ENCODE results near the gene BDP1.
"Not testable (repeated sequence)": the region's sequence is repeated elsewhere in the genome, so short reads cannot be mapped to it uniquely, and the experiment has no call there.

BDP1 gene

DNA sequence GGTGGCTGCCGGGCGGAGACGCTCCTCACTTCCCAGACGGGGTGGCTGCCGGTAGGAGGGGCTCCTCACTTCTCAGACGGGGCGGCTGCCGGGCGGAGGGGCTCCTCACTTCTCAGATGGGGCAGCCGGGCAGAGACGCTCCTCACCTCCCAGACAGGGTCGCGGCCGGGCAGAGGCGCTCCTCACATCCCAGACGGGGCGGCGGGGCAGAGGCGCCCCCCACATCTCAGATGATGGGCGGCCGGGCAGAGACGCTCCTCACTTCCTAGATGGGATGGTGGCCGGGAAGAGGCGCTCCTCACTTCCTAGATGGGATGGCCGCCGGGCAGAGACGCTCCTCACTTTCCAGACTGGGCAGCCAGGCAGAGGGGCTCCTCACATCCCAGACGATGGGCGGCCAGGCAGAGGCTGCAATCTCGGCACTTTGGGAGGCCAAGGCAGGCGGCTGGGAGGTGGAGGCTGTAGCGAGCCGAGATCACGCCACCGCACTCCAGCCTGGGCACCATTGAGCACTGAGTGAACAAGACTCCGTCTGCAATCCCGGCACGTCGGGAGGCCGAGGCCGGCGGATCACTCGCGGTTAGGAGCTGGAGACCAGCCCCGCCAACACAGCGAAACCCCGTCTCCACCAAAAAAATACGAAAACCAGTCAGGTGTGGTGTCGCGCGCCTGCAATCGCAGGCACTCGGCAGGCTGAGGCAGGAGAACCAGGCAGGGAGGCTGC is 96.7 kb downstream of the BDP1 start:
- not testable (repeated sequence) for H3K27me3 ChIP-seq (ENCODE audit: control insufficient read depth in 1 of 2, insufficient read depth in 2 of 2, low read length in 2 of 2); H3K4me1 ChIP-seq (ENCODE audit: control insufficient read depth in 1 of 2, insufficient read depth in 2 of 2, low read length in 2 of 2); H3K9me3 ChIP-seq (ENCODE audit: control insufficient read depth in 1 of 2, low read length in 2 of 2); H3K9ac ChIP-seq (ENCODE audit: low read depth in 1 of 2, low read length in 2 of 2); H3K4me3 ChIP-seq (ENCODE audit: low read depth in 1 of 2, low read length in 2 of 2); H3K27ac ChIP-seq (ENCODE audit: low read depth, low read length)
- peaks cover 19 to 51% of the 10 kb centered on the region in 2 donors for H3K36me3 ChIP-seq (ENCODE audit: control insufficient read depth in 1 of 2, insufficient read depth in 2 of 2, low read length in 2 of 2)

DNA sequence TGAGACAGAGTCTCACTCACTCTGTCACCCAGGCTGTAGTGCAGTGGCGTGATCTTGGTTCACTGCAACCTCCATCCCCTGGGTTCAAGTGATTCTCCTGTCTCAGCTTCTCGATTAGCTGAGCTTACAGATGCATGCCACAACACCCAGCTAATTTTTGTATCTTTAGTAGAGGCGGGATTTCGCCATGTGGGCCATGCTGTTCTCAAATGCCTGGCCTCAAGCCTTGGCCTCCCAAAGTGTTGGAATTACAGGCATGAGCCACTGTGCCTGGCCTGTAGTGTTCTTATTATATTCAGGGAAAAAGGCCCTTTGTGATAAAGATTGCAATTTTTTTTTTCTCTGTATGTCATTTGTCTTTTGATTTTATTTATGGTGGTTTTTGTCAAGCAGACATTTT is 107.7 kb downstream of the BDP1 start:
- no peaks in the 10 kb centered on the region for H3K27me3 ChIP-seq (ENCODE audit: control insufficient read depth in 1 of 2, insufficient read depth in 2 of 2, low read length in 2 of 2)
- no peaks in the 10 kb centered on the region for H3K4me1 ChIP-seq (ENCODE audit: control insufficient read depth in 1 of 2, insufficient read depth in 2 of 2, low read length in 2 of 2)
- H3K4me3 ChIP-seq (ENCODE audit: low read depth in 1 of 2, low read length in 2 of 2), result no peak overlapping the region
- H3K9ac ChIP-seq (ENCODE audit: low read depth in 1 of 2, low read length in 2 of 2), result no peak overlapping the region
- no peaks in the 10 kb centered on the region for H3K9me3 ChIP-seq (ENCODE audit: control insufficient read depth in 1 of 2, low read length in 2 of 2)
- no peak overlapping the region for H3K27ac ChIP-seq (ENCODE audit: low read depth, low read length)
- peaks cover 21 to 53% of the 10 kb centered on the region in 2 donors for H3K36me3 ChIP-seq (ENCODE audit: control insufficient read depth in 1 of 2, insufficient read depth in 2 of 2, low read length in 2 of 2)

DNA sequence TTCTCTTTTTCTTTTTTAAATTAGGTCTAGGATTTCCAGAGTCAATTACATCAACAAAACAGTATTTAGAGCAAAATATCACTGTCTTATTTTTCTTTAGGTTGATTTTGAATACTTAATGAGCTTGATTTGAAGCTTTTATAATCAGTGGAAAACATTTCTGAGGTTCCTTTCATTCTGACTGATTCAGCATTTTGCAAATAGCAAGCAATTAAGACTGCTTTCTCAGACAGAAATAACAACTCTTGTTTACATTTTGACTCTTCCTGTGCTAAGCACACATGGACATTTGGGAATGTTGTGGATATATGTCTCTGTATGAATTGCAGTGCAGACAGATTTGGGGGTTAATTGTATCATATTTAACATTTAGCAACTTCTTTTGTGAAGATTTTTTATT is 109.4 kb downstream of the BDP1 start:
- H3K36me3 ChIP-seq (ENCODE audit: control insufficient read depth in 1 of 2, insufficient read depth in 2 of 2, low read length in 2 of 2), result peaks cover 20 to 47% of the 10 kb centered on the region in 2 donors
- no peaks in the 10 kb centered on the region for H3K4me1 ChIP-seq (ENCODE audit: control insufficient read depth in 1 of 2, insufficient read depth in 2 of 2, low read length in 2 of 2)
- no peak overlapping the region for H3K9ac ChIP-seq (ENCODE audit: low read depth in 1 of 2, low read length in 2 of 2)
- no peak overlapping the region for H3K27ac ChIP-seq (ENCODE audit: low read depth, low read length)
- no peak overlapping the region for H3K4me3 ChIP-seq (ENCODE audit: low read depth in 1 of 2, low read length in 2 of 2)
- H3K27me3 ChIP-seq (ENCODE audit: control insufficient read depth in 1 of 2, insufficient read depth in 2 of 2, low read length in 2 of 2), result no peaks in the 10 kb centered on the region
- H3K9me3 ChIP-seq (ENCODE audit: control insufficient read depth in 1 of 2, low read length in 2 of 2), result no peaks in the 10 kb centered on the region

DNA sequence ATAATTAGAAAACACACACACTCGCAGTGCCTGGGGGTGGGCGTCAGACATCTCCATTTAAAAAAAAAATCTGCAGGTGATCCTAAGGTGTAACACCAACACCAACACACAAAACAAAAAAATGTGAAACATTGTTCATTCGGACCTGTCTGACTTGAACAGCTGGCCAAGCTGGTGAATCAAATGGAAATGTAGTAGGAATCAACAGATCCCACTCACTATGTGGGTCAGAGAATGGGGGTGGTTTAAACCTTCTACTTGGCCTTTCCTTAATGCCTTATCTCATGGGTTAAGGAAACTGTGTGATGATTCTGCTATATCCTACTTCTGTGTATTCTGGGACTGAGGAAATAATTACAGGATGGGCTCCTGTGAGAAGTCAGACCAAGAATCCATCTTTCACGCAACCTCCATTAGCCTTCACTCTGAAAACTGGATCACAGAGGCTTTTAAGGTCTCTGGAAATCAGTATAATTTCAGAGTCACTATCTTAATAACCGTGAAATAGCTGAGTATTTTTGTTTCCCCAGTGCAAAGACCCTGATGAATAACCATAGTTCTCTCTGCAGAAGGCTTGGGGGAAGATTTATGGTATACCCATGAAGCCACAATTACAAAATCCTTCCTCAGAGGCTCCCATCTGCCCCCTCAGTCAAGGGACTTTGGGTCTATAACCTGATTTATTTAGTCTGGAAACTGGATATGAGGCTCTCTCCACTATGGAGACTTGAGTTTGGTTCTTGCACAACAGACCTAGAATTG is 114.5 kb downstream of the BDP1 start:
- H3K4me3 ChIP-seq (ENCODE audit: low read depth in 1 of 2, low read length in 2 of 2), result no peak overlapping the region
- no peak overlapping the region for H3K27ac ChIP-seq (ENCODE audit: low read depth, low read length)
- no peak overlapping the region for H3K9ac ChIP-seq (ENCODE audit: low read depth in 1 of 2, low read length in 2 of 2)
- H3K27me3 ChIP-seq (ENCODE audit: control insufficient read depth in 1 of 2, insufficient read depth in 2 of 2, low read length in 2 of 2), result no peaks in the 10 kb centered on the region
- peaks cover 5 to 15% of the 10 kb centered on the region in 2 donors for H3K36me3 ChIP-seq (ENCODE audit: control insufficient read depth in 1 of 2, insufficient read depth in 2 of 2, low read length in 2 of 2)
- peaks cover 0 to 5% of the 10 kb centered on the region in 2 donors for H3K4me1 ChIP-seq (ENCODE audit: control insufficient read depth in 1 of 2, insufficient read depth in 2 of 2, low read length in 2 of 2)
- H3K9me3 ChIP-seq (ENCODE audit: control insufficient read depth in 1 of 2, low read length in 2 of 2), result no peaks in the 10 kb centered on the region

DNA sequence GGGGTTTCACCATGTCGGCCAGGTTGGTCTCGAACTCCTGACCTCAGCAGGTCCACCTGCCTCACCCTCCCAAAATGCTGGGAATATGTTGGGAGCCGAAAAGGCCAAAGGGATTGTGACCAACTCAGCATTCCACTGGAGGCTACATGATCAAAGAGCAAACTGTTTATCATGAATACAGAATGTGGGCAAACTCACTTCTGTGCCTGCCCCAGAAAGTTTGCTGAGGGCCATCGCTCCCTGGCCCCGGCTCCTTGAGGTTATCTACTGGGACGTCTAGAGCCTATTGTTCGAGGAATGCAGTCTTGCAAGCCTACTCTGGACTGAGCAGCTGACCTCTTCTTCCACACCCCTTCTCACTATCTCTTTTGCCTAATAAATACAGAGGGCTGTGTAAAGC is 116.4 kb downstream of the BDP1 start:
- not testable (repeated sequence) for H3K4me1 ChIP-seq (ENCODE audit: control insufficient read depth in 1 of 2, insufficient read depth in 2 of 2, low read length in 2 of 2); H3K36me3 ChIP-seq (ENCODE audit: control insufficient read depth in 1 of 2, insufficient read depth in 2 of 2, low read length in 2 of 2); H3K4me3 ChIP-seq (ENCODE audit: low read depth in 1 of 2, low read length in 2 of 2); H3K9me3 ChIP-seq (ENCODE audit: control insufficient read depth in 1 of 2, low read length in 2 of 2); H3K9ac ChIP-seq (ENCODE audit: low read depth in 1 of 2, low read length in 2 of 2); H3K27ac ChIP-seq (ENCODE audit: low read depth, low read length); H3K27me3 ChIP-seq (ENCODE audit: control insufficient read depth in 1 of 2, insufficient read depth in 2 of 2, low read length in 2 of 2)

DNA sequence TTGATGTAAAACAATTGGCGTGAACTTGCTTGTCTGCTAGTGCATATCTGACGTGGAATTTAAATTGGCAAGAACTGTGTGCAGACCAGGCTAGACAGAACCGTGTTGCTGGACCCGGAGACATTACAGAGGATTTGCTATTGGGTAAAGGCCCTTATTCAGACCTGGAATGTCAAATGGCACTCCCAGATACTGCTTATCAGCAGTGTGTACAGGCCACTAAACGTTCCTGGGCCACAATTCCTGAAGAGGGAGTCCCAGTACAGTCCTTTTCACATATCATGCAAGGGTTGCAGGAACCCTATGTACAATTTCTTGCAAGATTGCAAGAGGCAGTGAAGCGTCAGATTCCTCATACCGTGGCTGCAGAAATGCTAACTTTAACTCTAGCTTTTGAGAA is 118.1 kb downstream of the BDP1 start:
- H3K9ac ChIP-seq (ENCODE audit: low read depth in 1 of 2, low read length in 2 of 2), result no peak overlapping the region
- H3K4me1 ChIP-seq (ENCODE audit: control insufficient read depth in 1 of 2, insufficient read depth in 2 of 2, low read length in 2 of 2), result peaks cover 0 to 5% of the 10 kb centered on the region in 2 donors
- peaks cover 0 to under 1% of the 10 kb centered on the region in 2 donors for H3K36me3 ChIP-seq (ENCODE audit: control insufficient read depth in 1 of 2, insufficient read depth in 2 of 2, low read length in 2 of 2)
- H3K9me3 ChIP-seq (ENCODE audit: control insufficient read depth in 1 of 2, low read length in 2 of 2), result no peaks in the 10 kb centered on the region
- H3K4me3 ChIP-seq (ENCODE audit: low read depth in 1 of 2, low read length in 2 of 2), result no peak overlapping the region
- no peaks in the 10 kb centered on the region for H3K27me3 ChIP-seq (ENCODE audit: control insufficient read depth in 1 of 2, insufficient read depth in 2 of 2, low read length in 2 of 2)
- H3K27ac ChIP-seq (ENCODE audit: low read depth, low read length), result no peak overlapping the region

DNA sequence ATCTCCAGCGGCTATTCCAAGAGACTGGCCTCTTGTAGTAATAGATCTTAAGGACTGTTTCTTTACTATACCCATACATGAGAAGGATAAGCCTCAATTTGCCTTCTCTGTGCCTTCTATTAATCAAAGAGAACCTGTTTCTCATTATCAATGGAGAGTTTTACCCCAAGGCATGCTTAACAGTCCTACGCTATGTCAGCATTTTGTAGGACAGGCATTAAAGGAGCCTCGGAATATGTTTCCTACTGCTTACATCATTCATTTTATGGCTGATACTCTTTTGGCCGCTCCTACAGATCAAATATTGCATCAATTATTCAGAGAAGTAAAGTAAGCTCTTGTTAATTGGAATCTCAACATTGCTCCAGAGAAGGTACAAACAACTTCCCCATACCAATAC is 120.1 kb downstream of the BDP1 start:
- H3K36me3 ChIP-seq (ENCODE audit: control insufficient read depth in 1 of 2, insufficient read depth in 2 of 2, low read length in 2 of 2); H3K9ac ChIP-seq (ENCODE audit: low read depth in 1 of 2, low read length in 2 of 2); H3K9me3 ChIP-seq (ENCODE audit: control insufficient read depth in 1 of 2, low read length in 2 of 2); H3K27ac ChIP-seq (ENCODE audit: low read depth, low read length); H3K4me3 ChIP-seq (ENCODE audit: low read depth in 1 of 2, low read length in 2 of 2); H3K27me3 ChIP-seq (ENCODE audit: control insufficient read depth in 1 of 2, insufficient read depth in 2 of 2, low read length in 2 of 2); H3K4me1 ChIP-seq (ENCODE audit: control insufficient read depth in 1 of 2, insufficient read depth in 2 of 2, low read length in 2 of 2): not testable (repeated sequence)

DNA sequence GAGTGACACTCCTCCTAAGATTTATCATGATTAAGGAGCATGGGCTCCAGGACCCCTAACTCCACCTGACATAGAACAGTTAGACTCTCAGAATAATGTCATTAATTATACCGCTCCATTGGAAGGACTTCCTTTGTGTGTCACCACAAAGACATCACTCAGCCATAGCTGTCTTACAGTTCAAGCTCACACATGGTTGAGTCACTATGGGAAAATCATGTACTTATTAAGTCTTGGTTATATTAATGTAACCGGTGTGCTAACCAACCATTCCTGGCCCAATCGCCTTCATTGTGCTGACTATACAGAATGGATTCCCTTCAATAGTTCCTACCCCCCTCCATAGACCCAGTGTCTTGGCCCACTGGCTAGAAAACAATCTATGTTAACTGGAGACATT is 120.8 kb downstream of the BDP1 start:
- Histone ChIP-seq H3K9ac (ENCODE audit: low read depth in 1 of 2, low read length in 2 of 2) (no peak overlapping the region), H3K9me3 (ENCODE audit: control insufficient read depth in 1 of 2, low read length in 2 of 2) (no peaks in the 10 kb centered on the region), H3K27ac (ENCODE audit: low read depth, low read length) (no peak overlapping the region), H3K4me1 (ENCODE audit: control insufficient read depth in 1 of 2, insufficient read depth in 2 of 2, low read length in 2 of 2) (peaks cover 0 to 5% of the 10 kb centered on the region in 2 donors), H3K36me3 (ENCODE audit: control insufficient read depth in 1 of 2, insufficient read depth in 2 of 2, low read length in 2 of 2) (no peaks in the 10 kb centered on the region), H3K4me3 (ENCODE audit: low read depth in 1 of 2, low read length in 2 of 2) (no peak overlapping the region), H3K27me3 (ENCODE audit: control insufficient read depth in 1 of 2, insufficient read depth in 2 of 2, low read length in 2 of 2) (no peaks in the 10 kb centered on the region)

DNA sequence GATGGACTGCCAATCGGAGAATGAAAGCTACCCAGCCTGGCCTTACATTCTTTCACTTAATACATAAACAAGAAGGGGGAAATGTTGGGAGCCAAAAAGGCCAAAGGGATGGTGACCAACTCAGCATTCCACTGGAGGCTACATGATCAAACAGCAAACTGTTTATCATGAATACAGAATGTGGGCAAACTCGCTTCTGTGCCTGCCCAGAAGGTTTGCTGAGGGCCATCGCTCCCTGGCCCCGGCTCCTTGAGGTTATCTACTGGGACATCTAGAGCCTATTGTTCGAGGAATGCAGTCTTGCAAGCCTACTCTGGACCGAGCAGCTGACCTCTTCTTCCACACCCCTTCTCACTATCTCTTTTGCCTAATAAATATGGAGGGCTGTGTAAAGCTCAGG is 122.4 kb downstream of the BDP1 start:
- H3K36me3 ChIP-seq (ENCODE audit: control insufficient read depth in 1 of 2, insufficient read depth in 2 of 2, low read length in 2 of 2); H3K4me1 ChIP-seq (ENCODE audit: control insufficient read depth in 1 of 2, insufficient read depth in 2 of 2, low read length in 2 of 2); H3K9ac ChIP-seq (ENCODE audit: low read depth in 1 of 2, low read length in 2 of 2); H3K9me3 ChIP-seq (ENCODE audit: control insufficient read depth in 1 of 2, low read length in 2 of 2); H3K4me3 ChIP-seq (ENCODE audit: low read depth in 1 of 2, low read length in 2 of 2); H3K27ac ChIP-seq (ENCODE audit: low read depth, low read length); H3K27me3 ChIP-seq (ENCODE audit: control insufficient read depth in 1 of 2, insufficient read depth in 2 of 2, low read length in 2 of 2): not testable (repeated sequence)

DNA sequence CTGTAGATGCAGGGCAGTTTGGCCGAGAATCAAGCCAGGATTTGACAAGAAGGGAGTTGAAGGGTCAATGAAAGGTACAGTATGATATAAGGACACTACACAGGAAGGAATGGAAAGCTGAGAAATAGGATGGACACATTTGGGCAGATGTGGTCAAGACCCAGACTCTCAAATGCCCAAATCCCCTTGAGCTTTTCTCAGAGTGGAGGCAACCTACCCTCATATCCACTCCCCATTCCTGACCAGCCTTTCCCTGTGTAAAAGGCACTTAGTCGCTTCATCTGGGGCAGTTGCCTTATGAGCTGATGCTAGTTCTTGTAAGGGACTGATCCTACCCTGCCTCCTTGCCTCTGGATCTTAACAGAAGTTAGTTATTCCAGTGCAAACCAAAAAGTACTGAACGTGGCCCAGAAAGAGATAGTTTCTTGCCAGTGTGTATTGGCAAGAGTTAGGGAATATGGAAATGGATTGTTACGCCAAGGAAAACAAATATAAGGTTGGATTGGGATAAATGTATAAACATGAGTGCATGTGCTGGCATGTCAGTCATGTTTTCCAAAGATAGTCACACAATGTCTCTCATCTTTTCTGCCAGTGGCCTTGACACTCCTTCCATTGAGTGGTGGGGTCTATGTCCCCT is 127.6 kb downstream of the BDP1 start:
- Histone ChIP-seq H3K4me1 (ENCODE audit: control insufficient read depth in 1 of 2, insufficient read depth in 2 of 2, low read length in 2 of 2) (peaks cover 8 to 9% of the 10 kb centered on the region in 2 donors), H3K9ac (ENCODE audit: low read depth in 1 of 2, low read length in 2 of 2) (no peak overlapping the region), H3K36me3 (ENCODE audit: control insufficient read depth in 1 of 2, insufficient read depth in 2 of 2, low read length in 2 of 2) (no peaks in the 10 kb centered on the region), H3K9me3 (ENCODE audit: control insufficient read depth in 1 of 2, low read length in 2 of 2) (no peaks in the 10 kb centered on the region), H3K4me3 (ENCODE audit: low read depth in 1 of 2, low read length in 2 of 2) (no peak overlapping the region), H3K27ac (ENCODE audit: low read depth, low read length) (no peak overlapping the region), H3K27me3 (ENCODE audit: control insufficient read depth in 1 of 2, insufficient read depth in 2 of 2, low read length in 2 of 2) (no peaks in the 10 kb centered on the region)
